Measurements from ENCODE around the gene INPP5K.

INPP5K gene

DNA sequence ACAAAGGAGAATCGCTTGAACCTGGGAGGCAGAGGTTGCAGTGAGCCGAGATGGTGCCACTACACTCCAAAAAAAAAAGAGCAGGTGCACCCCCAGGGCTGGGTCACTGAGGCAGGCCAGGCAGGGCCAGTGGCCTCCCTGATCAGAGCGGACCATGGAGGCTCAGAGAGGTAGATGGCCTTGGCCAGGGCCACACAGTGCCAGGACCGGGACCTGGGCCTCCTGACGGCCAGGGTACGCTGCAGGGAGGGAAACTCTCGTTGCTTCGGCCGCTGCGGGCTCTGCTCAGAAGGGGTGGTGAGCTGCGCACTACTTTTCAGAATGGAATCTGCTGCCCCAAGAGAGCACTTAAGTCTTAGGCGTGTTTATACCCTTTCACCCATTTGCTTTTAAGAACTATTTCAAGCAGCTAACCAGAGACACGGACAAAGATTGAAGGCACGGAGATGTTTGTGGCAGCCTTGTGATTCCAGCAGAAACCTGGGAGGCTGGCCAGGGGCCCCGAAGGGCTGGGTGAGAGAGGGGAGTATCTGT, 41.0 kb downstream of the INPP5K start:
- Histone ChIP-seq H3K9ac (ENCODE audit: low read depth, low read length) (no peak overlapping the region), H3K9me3 (replicated peaks; ENCODE audit: low read length) (no peaks in the 10 kb centered on the region), H3K4me3 (ENCODE audit: low read length) (no peak overlapping the region), H3K4me1 (ENCODE audit: control insufficient read depth, insufficient read depth, low read length) (peaks cover 4% of the 10 kb centered on the region), H3K4me2 (ENCODE audit: low read length) (no peak overlapping the region), H3K36me3 (ENCODE audit: insufficient read depth, low read length) (peaks cover 74% of the 10 kb centered on the region), H3K27me3 (ENCODE audit: control insufficient read depth, insufficient read depth, low read length) (no peaks in the 10 kb centered on the region)

DNA sequence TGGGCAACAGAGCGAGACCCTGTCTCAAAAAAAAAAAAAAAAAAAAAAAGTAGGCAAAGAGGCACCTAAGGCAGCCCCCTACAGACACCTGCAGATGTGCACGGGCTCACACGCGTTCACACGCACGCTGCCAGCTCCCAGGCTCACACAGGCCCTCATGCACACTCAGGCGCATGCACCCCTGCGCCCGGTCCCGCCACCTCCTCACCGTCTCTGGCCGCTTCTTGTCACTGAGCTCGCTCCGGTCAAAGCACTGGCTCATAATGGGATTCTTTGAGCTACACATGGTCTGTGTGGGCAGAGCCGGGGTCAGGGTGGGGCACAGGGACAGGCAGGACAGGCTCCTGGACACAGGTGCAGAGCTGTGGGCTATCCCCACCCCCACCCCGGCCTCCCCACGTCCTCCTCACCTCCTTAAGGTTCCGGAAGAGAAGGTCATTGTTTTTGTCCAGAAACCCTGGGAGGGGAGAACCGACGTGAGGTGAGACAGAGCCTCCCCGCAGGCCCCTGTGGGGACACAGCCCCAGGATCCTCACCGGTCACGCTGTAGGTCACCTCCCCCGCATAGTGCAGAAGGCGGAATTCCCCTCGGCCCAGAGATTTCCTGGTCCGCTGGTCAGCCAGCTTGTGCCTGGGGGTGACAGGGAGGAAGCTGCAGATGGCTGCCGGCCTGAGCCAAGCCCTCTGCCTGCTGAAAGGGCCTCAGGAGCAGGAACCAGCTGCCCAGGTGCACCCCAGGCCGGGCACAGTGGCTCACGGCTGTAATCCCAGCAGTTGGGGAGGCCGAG, 41.8 kb downstream of the INPP5K start:
- Histone ChIP-seq H3K9ac (ENCODE audit: low read depth, low read length) (no peak overlapping the region), H3K36me3 (ENCODE audit: insufficient read depth, low read length) (peaks cover 77% of the 10 kb centered on the region), H3K4me2 (ENCODE audit: low read length) (no peak overlapping the region), H3K9me3 (replicated peaks; ENCODE audit: low read length) (no peaks in the 10 kb centered on the region), H3K4me1 (ENCODE audit: control insufficient read depth, insufficient read depth, low read length) (peaks cover 4% of the 10 kb centered on the region), H3K27me3 (ENCODE audit: control insufficient read depth, insufficient read depth, low read length) (no peaks in the 10 kb centered on the region), H3K4me3 (ENCODE audit: low read length) (no peak overlapping the region)

DNA sequence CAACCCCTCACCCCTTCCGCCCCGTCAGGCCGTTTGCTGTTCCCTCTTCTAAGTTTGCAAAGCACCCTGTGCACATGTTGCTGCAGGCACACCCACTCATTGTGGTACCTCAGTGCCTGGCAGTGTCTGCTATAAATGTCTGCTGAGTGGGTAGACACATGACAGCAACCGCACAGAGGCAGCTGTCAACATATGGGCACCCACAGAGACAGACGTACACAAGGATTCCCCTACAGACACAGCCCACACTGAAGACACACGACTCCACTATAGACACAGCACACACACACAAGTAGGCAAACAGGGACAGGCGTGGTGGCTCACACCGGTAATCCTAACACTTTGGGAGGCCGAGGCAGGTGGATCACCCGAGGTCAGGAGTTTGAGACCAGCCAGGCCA, 42.6 kb downstream of the INPP5K start:
- Histone ChIP-seq H3K4me1 (ENCODE audit: control insufficient read depth, insufficient read depth, low read length) (peaks cover 4% of the 10 kb centered on the region), H3K27me3 (ENCODE audit: control insufficient read depth, insufficient read depth, low read length) (no peaks in the 10 kb centered on the region), H3K9ac (ENCODE audit: low read depth, low read length) (no peak overlapping the region), H3K36me3 (ENCODE audit: insufficient read depth, low read length) (peaks cover 81% of the 10 kb centered on the region), H3K4me2 (ENCODE audit: low read length) (no peak overlapping the region), H3K4me3 (ENCODE audit: low read length) (no peak overlapping the region), H3K9me3 (replicated peaks; ENCODE audit: low read length) (no peaks in the 10 kb centered on the region)

DNA sequence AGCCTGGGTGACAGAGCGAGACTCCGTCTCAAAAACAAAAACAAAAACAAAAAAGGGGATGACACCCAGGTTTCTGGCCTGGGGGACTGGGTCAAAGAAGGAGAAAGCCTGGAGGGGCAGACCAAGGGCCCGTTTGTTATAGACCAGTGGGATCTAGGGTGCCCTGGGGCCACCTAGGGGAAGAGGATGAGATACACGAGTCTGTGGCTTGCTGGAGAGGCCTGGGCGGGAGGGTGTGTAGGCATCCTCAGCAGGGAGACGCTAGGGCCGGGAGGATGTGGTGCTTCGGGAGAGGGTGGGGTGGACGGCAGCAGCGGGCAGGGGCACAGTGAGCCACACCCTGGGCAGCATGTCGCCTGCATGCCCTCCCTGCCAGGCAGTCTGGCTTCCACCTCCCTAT, 43.2 kb downstream of the INPP5K start:
- no peaks in the 10 kb centered on the region for H3K27me3 ChIP-seq (ENCODE audit: control insufficient read depth, insufficient read depth, low read length)
- no peaks in the 10 kb centered on the region for H3K9me3 ChIP-seq (replicated peaks; ENCODE audit: low read length)
- no peak overlapping the region for H3K9ac ChIP-seq (ENCODE audit: low read depth, low read length)
- no peak overlapping the region for H3K4me3 ChIP-seq (ENCODE audit: low read length)
- peaks cover 81% of the 10 kb centered on the region for H3K36me3 ChIP-seq (ENCODE audit: insufficient read depth, low read length)
- H3K4me2 ChIP-seq (ENCODE audit: low read length): no peak overlapping the region
- peaks cover 4% of the 10 kb centered on the region for H3K4me1 ChIP-seq (ENCODE audit: control insufficient read depth, insufficient read depth, low read length)

DNA sequence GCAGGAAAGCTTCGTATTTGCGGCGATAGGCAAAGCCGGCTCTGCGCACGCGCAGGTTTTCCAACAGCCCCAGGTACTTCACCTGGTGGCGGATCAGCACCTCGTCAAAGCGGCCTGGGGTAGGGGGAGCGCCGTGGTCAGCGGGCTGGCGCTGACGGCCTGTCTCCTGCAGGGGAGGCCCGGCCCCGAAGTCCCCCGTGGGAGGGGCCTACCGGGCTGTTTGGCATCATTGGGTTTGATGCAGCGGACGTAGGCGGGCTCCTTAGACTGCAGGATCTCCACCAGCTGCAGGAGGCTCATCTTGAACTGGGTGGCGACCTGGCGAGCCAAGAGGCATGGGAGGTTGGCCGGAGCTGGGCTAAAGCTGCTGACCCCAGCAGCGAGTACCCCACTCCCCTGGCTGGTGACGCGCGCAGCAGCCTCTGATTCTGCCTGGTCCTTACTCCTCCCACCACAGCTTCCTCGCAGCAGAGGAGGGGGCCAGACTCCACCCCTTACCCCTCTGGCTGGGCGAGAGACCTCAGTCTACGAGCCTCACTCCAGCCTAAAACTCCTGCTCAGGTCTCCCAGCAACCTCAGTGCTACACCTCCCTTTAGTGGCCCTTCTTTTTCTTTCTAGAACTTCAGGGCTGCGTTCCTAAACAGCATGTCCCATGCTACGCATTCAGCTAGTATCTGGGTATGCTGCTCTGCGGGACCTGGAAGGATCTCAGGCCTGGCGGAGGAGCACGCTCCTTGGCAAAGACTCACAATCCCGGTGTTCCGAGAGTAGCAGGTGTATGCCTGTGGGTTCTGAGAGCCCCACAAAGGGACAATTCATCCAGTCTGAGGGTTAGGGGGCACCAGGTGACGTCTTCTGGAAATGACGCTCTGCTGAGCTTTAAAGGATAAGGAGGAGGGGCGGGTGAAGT, 44.2 kb downstream of the INPP5K start:
- H3K9me3 ChIP-seq (replicated peaks; ENCODE audit: low read length): no peaks in the 10 kb centered on the region
- H3K4me1 ChIP-seq (ENCODE audit: control insufficient read depth, insufficient read depth, low read length): peaks cover 4% of the 10 kb centered on the region
- H3K4me2 ChIP-seq (ENCODE audit: low read length): no peak overlapping the region
- H3K27me3 ChIP-seq (ENCODE audit: control insufficient read depth, insufficient read depth, low read length): no peaks in the 10 kb centered on the region
- H3K36me3 ChIP-seq (ENCODE audit: insufficient read depth, low read length): peaks cover 78% of the 10 kb centered on the region
- H3K9ac ChIP-seq (ENCODE audit: low read depth, low read length): no peak overlapping the region
- H3K4me3 ChIP-seq (ENCODE audit: low read length): no peak overlapping the region

DNA sequence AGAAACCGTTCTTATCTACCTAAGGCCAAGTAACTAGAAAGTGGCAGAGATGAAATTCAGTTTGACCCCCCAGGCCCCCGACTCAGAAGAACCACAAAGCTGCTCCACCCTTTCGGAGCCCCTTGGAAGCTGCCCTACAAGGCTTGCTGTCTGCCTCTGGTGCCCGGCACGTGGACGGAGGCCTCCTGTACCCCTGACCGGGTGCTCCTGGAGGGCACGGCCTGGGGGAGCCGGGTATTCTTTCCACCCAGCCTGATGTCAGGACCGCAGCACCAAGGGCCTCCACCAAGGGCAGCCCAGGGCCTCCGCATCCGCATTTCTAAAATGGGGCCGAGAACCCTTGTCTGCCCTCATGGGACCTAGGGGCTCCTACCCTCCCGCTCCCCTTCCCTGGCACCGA, 44.9 kb downstream of the INPP5K start:
- Histone ChIP-seq H3K36me3 (ENCODE audit: insufficient read depth, low read length) (peaks cover 79% of the 10 kb centered on the region), H3K4me3 (ENCODE audit: low read length) (no peak overlapping the region), H3K4me2 (ENCODE audit: low read length) (no peak overlapping the region), H3K9ac (ENCODE audit: low read depth, low read length) (no peak overlapping the region), H3K9me3 (replicated peaks; ENCODE audit: low read length) (no peaks in the 10 kb centered on the region), H3K4me1 (ENCODE audit: control insufficient read depth, insufficient read depth, low read length) (peaks cover 2% of the 10 kb centered on the region), H3K27me3 (ENCODE audit: control insufficient read depth, insufficient read depth, low read length) (no peaks in the 10 kb centered on the region)

DNA sequence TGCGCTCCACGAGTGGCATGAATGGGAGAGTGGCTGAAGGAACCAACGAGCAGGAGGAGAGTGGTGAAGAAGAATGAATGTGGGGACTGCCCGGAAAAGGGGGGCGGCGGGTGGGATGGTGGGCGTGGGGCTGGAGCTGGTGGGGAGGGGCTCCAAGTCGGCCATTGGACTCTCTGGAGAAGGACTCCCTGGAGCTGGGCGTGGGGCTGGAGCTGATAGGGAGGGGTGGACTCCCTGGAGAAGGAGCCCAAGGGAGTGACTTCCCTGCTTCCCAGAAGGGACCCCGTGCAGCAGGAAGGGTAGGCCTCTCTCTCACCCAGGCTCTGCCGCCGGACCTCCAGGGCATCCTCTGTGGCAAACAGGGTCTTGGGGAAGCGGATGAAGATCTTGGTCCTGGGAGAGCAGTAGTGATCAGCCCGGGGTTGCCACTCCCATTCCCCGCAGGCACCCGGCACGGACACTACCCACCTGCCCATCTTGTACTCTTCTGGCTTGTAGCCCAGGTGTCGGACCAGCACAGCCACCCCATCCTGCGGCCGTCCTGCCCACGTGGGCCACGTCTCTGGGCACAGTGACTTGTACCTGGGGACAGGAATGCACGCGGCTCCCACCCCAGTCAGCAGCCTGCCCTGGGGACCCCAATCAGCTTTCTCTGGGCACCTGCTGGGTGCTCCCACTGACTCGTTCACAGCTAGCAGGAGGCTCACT, 45.5 kb downstream of the INPP5K start:
- no peak overlapping the region for H3K4me2 ChIP-seq (ENCODE audit: low read length)
- no peak overlapping the region for H3K4me3 ChIP-seq (ENCODE audit: low read length)
- H3K36me3 ChIP-seq (ENCODE audit: insufficient read depth, low read length): peaks cover 79% of the 10 kb centered on the region
- H3K4me1 ChIP-seq (ENCODE audit: control insufficient read depth, insufficient read depth, low read length): no peaks in the 10 kb centered on the region
- H3K9me3 ChIP-seq (replicated peaks; ENCODE audit: low read length): no peaks in the 10 kb centered on the region
- H3K9ac ChIP-seq (ENCODE audit: low read depth, low read length): no peak overlapping the region
- no peaks in the 10 kb centered on the region for H3K27me3 ChIP-seq (ENCODE audit: control insufficient read depth, insufficient read depth, low read length)

DNA sequence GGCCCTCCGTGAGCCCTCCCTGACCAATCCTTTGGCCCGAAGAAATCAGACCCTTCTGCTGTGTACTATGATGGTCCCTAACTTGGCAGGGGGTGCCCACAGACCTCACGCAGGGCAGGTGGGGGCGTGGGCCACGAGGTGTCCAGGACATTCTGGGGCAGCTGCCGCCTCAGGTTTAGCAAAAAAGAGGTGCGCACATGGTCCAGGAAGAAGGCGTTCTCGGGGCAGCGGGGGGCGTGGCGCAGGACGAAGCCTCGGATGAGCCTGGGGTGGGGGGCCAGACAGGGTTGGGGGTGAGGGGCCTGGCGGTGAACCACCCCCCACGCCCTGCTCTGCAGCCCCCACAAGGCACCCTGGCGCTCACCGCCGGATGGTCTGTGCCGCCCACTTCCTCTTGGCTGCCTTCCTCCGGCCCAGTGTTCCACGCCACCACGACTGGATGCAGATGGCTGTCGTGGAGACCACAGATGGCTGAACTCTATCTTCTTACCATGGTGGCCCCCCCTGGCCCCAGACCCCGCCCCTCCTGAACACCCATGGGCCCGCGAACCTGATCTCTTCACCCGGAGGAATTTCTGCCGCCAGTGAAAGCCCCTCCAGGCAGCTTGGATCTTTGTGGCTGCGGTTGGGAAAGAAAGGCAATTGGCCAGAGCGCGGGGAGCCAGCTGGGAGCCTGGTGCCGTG, 46.2 kb downstream of the INPP5K start:
- peaks cover 78% of the 10 kb centered on the region for H3K36me3 ChIP-seq (ENCODE audit: insufficient read depth, low read length)

DNA sequence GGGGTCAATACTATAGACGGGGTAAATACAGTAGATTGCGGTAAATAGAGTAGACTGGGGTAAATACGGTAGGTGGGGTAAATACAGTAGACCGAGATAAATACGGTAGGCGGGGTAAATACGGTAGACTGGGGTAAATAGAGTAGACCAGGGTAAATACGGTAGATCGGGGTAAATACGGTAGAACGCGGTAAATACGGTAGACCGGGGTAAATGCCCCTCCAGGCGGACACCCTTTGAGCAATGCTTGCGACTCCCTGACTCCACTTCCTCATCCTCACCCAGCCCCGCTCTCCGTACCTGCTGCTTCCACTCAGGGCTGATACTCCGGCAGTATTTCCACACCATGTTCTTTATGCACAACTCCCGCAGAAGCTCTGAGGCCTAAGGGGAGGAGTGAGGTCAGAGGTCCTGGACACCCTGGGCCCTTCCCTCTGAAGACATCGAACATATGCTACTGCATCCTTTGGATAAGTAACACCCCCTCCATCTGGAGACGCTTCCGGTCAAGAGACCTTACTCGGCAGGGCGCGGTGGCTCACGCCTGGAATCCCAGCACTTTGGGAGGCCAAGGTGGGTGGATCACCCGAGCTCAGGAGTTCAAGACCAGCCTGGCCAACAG, 47.1 kb downstream of the INPP5K start:
- Histone ChIP-seq H3K9me3 (replicated peaks; ENCODE audit: low read length) (no peaks in the 10 kb centered on the region), H3K4me3 (ENCODE audit: low read length) (no peak overlapping the region), H3K27me3 (ENCODE audit: control insufficient read depth, insufficient read depth, low read length) (no peaks in the 10 kb centered on the region), H3K36me3 (ENCODE audit: insufficient read depth, low read length) (peaks cover 78% of the 10 kb centered on the region), H3K9ac (ENCODE audit: low read depth, low read length) (no peak overlapping the region), H3K4me1 (ENCODE audit: control insufficient read depth, insufficient read depth, low read length) (no peaks in the 10 kb centered on the region), H3K4me2 (ENCODE audit: low read length) (no peak overlapping the region)

More for the DNA sequence above, 46.2 kb downstream of the INPP5K start:
- Histone ChIP-seq H3K4me2 (ENCODE audit: low read length) (no peak overlapping the region), H3K4me1 (ENCODE audit: control insufficient read depth, insufficient read depth, low read length) (no peaks in the 10 kb centered on the region), H3K27me3 (ENCODE audit: control insufficient read depth, insufficient read depth, low read length) (no peaks in the 10 kb centered on the region), H3K9ac (ENCODE audit: low read depth, low read length) (no peak overlapping the region), H3K9me3 (replicated peaks; ENCODE audit: low read length) (no peaks in the 10 kb centered on the region), H3K4me3 (ENCODE audit: low read length) (no peak overlapping the region)

DNA sequence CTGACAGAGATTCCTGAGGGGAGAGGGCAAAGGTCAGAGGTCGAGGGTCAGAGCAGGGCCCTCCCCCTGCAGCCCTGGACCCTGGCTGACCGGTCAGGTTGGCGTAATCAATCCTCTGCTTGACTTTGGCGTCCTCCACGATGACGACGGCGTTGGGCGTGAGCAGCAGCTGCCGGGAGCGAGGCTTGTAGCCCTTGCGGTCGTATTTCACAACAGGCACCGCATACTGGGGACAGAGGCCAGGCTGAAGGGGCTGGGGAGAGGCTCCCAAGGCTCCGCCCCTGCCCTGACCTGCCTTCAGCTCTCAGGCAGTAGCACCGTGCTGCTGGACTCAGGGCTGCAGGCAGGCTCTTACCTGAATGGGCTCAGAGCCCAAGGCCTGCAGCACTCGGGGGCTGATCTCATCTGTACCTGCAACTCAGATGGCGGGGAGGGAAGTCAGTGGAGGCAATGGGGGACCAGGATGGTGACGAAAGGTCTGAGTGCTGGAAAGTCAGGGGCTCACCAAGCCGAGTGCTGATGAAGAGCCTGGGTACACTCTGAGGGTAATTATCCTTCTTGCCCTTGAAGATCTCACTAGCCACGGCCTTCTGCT, 48.4 kb downstream of the INPP5K start:
- H3K36me3 ChIP-seq (ENCODE audit: insufficient read depth, low read length): peaks cover 80% of the 10 kb centered on the region

More for the DNA sequence above, 48.4 kb downstream of the INPP5K start:
- Histone ChIP-seq H3K4me2 (ENCODE audit: low read length) (no peak overlapping the region), H3K4me3 (ENCODE audit: low read length) (no peak overlapping the region), H3K4me1 (ENCODE audit: control insufficient read depth, insufficient read depth, low read length) (peaks cover 4% of the 10 kb centered on the region), H3K9me3 (replicated peaks; ENCODE audit: low read length) (no peaks in the 10 kb centered on the region), H3K9ac (ENCODE audit: low read depth, low read length) (no peak overlapping the region), H3K27me3 (ENCODE audit: control insufficient read depth, insufficient read depth, low read length) (no peaks in the 10 kb centered on the region)
